Suppressor macrophage treated with lipopolysaccharide for 1 hour (primary cell): ENCODE measurements around the gene TST.

Experiments
- DNase-seq, 3 donors: peaks; one replicate each; pipeline ENCODE4 v3.0.0-alpha.2; 2020 to 2022

The TST gene

DNA sequence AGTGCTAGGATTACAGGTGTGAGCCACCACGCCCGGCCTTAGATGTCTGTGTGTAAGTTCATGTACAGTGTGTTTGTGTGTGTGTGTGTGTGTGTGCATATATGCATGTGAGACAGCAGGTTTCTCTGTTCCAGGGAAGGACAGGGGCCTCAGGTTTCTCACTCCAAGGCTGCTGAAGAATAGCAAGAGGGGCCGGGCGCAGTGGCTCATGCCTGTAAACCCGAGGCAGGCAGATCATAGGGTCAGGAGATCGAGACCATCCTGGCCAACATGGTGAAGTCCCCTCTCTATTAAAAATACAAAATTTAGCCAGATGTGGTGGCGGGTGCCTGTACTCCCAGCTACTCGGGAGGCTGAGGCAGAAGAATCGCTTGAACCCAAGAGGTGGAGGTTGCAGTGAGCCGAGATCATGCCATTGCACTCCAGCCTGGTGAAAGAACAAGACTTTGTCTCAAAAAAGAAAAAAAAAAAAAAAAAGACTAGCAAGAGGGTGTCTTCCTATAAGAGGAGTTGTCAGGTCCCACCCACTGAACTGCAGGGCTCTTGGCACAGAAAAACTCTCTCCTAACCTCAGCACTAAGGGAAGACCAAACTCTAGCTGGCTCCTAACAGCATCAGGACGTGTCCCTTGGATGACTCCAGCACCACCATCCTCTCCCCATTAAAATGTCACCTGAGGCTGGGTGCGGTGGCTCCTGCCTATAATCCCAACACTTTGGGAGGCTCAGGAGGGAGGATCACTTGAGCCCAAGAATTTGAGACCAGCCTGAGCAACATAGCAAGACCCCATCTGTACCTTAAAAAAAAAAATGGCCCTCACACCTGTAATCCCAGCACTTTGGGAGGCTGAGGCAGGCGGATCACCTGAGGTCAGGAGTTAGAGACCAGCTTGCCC lies 40.0 kb downstream of the TST start:
- DNase-seq = no peak

DNA sequence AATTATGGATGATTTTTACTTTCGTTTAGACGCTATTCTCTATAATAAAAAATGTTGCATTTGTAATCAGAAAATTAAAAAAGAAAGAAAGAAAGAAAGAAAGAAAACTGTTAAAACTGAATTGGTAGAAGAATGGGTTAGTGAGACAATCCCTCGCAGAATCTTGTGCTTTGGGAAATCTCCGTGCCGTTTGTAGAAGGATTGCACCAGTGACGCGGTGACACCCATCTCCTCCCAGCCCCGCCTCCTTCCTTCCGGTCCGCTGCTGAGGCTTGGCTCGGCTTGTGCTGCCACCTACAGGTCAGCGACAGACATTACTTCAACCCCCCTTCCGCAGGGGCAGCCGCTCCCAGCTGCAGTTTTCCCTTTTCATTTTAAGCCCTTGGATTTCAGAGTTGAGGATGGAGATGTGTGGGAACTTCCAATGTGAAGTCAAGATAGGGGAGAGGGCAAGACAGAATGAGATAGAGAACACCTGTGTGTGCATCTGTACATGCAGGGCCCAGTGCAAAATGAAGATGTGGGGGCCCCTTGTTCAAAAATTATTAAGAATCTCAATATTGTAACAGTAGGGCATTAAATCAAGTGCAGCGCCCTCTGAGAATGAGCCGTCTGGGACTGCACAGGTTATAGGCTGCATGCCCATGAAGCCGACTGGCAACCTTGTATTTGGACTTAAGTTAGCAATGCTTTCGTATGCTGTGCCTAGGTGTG lies 41.1 kb downstream of the TST start:
- peak; percentile 93 to 96 (median 96) for DNase-seq

DNA sequence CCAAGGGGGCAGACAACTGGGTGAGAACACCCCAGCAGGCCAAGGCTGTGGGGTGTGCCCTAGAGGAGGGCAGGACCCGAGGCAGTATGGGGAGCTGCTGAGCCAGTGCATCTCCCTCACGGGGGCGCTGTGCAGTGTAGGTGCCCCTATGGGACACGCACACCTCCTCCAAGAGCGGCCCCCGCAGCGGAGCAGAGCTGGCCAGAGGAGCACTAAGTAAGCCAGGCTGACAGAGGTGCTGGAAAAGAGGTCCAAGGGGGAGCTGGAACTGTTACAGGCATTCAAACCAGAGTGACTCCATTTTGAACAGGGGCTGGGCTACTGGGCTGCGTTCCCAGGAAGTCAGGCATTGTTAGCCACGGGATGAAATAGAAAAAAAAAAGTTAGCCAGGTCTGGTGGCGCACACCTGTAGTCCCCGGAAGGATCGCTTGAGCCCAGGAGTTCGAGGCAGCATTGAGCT lies 41.8 kb downstream of the TST start:
- DNase-seq = peak; percentile 29 to 57 (median 34)

GRCh38 chr22:36976606-36977005 lies 42.6 kb downstream of the TST start:
- DNase-seq = no peak

GRCh38 chr22:36971341-36972125 lies 47.7 kb downstream of the TST start:
- DNase-seq = no peak

DNA sequence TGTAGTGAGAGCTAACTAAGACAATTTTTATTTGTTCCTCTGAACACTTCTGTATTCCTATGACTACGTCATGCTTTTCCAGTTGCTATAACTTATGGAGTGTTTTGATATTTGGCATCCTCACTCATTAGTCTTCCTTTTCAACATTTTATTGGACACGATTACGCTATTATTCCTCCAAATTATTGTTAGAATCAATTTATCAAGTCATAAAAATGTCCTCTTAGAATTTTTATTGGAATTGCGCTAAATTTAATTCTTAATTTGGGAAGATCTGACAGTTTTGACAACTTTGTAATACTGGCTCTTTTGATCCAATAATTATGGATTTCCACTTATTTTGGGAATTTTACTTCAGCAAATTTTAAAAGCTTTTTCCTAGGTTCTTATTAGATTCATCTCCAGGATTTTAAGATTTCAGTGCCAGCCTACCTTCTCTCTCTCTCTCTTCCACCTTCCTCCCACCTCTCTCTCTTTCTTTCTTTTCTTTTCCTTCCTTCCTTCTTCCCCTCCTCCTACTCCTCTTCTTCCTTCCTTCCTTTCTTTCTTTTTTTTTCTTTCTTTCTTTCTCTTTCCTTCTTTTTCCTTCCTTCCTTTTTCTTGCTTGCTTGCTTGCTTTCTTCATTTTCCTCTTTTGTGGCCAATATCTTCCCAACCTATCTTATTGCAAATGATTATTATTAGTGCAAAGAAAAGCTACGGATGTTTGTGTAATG lies 50.8 kb downstream of the TST start:
- DNase-seq = no peak

DNA sequence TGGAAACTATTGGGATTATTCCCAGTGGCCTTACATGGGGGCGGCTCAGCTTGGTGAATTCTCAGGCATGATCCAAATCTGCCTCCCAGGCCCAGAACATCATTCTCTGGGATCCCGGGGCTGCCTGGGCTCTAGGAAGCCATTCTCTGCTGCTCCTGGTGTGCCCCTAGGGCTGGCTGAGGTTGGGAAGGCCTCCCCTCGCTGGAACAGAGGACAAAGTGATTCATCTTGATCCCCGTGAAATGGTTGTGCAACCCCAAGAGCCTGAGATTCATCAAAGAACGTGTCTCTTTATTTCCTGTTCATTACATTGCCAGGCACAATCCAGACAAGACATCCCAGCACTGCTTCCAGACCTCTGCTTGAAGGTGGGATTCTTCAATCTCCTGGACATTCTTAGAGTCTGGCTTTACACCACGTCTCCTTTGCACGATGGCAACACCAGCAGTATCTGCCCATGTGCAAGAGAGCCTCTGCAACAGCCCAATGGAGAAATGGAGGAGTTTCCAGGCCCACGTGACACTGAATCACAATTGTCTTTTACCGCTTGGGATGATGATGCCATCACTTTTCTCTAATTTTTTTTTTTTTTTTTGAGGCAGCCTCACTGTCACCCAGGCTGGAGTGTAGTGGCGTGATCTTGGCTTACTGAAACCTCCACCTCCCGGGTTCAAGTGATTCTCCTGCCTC lies 52.3 kb downstream of the TST start:
- peak; percentile 92 to 96 (median 96) for DNase-seq

- DNase-seq = peak; percentile 36 to 64 (median 47)
Observed at GRCh38 chr22:36965696-36966095, 53.6 kb downstream of the TST start.

DNA sequence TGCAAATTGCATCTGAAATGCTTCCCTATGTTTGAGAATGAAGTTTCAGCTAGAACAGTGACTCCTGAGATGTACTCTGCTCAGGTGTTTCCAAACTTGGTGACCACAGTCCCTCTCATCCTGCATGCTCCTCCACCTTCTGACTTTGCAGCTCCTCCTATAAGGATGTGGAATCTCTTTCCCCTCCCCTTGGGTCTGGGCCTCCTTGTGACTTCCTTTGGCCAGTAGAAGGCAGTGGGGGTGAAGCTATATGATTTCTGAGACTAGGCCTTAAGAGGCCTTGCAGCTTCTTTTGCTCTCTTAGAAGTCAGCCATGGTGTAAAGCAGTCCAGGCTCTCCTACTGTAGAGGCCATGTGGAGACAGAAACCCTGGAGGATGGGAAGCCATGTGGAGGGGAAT lies 55.1 kb downstream of the TST start:
- DNase-seq = no peak

- DNase-seq = no peak
Observed at GRCh38 chr22:36963302-36963701, 55.9 kb downstream of the TST start.

- no peak for DNase-seq
Observed at GRCh38 chr22:36961626-36962025, 57.6 kb downstream of the TST start.
